ENCODE measurements around the gene ERF. TPM values are rescaled to one million over a fixed set of nuclear protein-coding genes. Genes with fewer than 3 reads are reported as not detected.

Gene ERF
- total RNA-seq, 6 experiments from 2014 or later, result 74.7 to 87.8 (median 78.8) TPM

DNA sequence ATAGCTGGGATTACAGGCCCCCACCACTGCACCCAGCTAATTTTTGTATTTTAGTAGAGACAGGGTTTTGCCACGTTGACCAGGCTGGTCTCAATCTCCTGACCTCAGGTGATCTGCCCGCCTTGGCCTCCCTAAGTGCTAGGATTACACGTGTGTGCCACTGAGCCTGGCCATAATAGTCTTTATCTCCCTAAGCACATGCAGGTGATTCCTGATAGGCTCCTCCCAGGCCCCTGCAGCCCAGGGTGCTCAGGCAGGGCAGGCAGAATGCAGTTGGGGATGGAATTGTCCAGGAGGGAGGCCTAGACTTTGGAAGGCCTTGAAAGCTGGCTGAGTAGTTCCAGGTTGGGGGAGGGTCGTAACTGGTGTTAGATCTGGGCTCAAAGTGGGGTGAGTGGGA lies 26.3 kb downstream of the ERF start:
- Mint-ChIP-seq H3K27ac (peak overlapping the region; percentile 63; the same call in 1 of the 2 replicates), H3K4me1 (ENCODE audit: low read depth) (peaks cover 28% of the 10 kb centered on the region), H3K4me3 (no peak overlapping the region), H3K9me3 (no peaks in the 10 kb centered on the region), H3K36me3 (ENCODE audit: low read depth) (peaks cover 23% of the 10 kb centered on the region), H3K27me3 (ENCODE audit: insufficient read depth) (no peaks in the 10 kb centered on the region; the same call in 1 of the 2 replicates)
- DNase-seq, result no peak
- TF ChIP-seq, protein P1, sequence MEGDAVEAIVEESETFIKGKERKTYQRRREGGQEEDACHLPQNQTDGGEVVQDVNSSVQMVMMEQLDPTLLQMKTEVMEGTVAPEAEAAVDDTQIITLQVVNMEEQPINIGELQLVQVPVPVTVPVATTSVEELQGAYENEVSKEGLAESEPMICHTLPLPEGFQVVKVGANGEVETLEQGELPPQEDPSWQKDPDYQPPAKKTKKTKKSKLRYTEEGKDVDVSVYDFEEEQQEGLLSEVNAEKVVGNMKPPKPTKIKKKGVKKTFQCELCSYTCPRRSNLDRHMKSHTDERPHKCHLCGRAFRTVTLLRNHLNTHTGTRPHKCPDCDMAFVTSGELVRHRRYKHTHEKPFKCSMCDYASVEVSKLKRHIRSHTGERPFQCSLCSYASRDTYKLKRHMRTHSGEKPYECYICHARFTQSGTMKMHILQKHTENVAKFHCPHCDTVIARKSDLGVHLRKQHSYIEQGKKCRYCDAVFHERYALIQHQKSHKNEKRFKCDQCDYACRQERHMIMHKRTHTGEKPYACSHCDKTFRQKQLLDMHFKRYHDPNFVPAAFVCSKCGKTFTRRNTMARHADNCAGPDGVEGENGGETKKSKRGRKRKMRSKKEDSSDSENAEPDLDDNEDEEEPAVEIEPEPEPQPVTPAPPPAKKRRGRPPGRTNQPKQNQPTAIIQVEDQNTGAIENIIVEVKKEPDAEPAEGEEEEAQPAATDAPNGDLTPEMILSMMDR (IDR thresholded peaks at IDR 0.05), result no peak

DNA sequence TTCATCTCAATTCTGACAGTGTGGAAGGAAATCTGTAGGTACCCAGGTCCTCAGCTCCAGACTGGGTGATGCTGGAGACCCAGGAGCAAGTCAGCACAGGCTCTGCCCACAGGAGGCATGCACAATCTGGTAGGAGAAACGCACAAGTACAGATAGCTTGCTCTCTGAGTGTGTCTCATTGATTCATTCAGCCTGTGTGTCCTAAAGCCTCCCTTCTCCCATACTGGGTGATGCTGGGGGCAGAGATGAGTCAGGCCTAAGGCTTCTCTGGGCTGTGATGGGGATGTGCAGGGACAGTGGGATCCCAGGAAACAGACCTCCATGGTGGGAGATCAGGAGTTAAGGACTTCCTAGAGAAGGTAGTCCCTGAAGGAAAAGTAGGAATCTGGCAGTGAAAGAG lies 28.0 kb downstream of the ERF start:
- Mint-ChIP-seq H3K27me3 (ENCODE audit: insufficient read depth) (no peaks in the 10 kb centered on the region; the same call in 1 of the 2 replicates), H3K4me1 (ENCODE audit: low read depth) (peaks cover 36% of the 10 kb centered on the region), H3K36me3 (ENCODE audit: low read depth) (peaks cover 26% of the 10 kb centered on the region), H3K9me3 (no peaks in the 10 kb centered on the region), H3K27ac (peak overlapping the region; percentile 56), H3K4me3 (peak overlapping the region; percentile 40)
- DNase-seq, result peak; percentile 41
- TF ChIP-seq, protein P1 (IDR thresholded peaks at IDR 0.05), result no peak

DNA sequence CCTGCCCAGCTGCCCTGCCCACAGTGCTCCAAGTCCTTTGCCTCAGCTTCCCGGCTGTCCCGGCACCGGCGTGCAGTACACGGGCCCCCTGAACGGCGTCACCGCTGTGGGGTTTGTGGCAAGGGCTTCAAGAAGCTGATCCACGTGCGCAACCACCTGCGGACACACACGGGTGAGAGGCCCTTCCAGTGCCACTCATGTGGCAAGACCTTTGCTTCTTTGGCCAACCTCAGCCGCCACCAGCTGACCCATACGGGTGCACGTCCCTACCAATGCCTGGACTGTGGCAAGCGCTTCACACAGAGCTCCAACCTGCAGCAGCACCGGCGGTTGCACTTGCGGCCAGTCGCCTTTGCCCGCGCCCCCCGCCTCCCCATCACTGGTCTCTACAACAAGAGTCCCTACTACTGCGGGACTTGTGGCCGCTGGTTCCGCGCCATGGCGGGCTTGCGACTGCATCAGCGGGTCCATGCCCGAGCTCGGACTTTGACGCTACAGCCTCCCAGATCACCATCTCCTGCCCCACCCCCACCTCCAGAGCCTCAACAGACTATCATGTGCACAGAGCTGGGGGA lies 29.1 kb downstream of the ERF start:
- H3K27me3 Mint-ChIP-seq (ENCODE audit: insufficient read depth), result no peaks in the 10 kb centered on the region; the same call in 1 of the 2 replicates
- DNase-seq, result no peak
- peaks cover 26% of the 10 kb centered on the region for H3K36me3 Mint-ChIP-seq (ENCODE audit: low read depth)
- no peaks in the 10 kb centered on the region for H3K9me3 Mint-ChIP-seq
- H3K27ac Mint-ChIP-seq, result no peak overlapping the region
- peaks cover 40% of the 10 kb centered on the region for H3K4me1 Mint-ChIP-seq (ENCODE audit: low read depth)
- no peak overlapping the region for H3K4me3 Mint-ChIP-seq
- TF ChIP-seq, protein P1 (IDR thresholded peaks at IDR 0.05), result no peak

DNA sequence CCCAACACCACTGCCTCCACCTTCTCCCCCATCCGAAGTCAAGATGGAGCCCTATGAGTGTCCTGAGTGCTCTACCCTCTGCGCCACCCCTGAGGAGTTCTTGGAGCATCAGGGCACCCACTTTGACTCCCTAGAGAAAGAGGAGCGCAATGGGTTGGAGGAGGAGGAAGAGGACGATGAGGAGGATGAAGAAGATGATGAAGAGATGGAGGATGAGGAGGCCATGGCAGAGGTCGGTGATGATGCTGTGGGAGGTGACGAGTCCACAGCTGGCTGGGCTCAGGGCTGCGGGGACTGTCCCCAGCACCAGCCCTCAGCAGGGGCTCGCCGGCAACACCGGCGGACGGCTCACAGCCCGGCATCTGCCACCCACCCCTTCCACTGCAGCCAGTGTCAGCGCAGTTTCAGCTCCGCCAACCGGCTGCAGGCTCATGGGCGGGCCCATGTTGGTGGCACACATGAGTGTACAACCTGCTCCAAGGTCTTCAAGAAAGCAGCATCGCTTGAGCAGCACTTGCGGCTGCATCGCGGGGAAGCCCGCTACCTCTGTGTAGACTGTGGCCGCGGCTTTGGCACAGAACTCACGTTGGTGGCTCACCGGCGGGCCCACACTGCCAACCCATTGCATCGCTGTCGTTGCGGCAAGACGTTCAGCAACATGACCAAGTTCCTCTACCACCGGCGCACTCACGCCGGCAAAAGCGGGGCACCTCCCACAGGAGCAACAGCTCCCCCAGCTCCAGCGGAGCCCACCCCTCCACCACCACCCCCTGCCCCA lies 29.8 kb downstream of the ERF start:
- no peak for DNase-seq
- peaks cover 43% of the 10 kb centered on the region for H3K4me1 Mint-ChIP-seq (ENCODE audit: low read depth)
- no peak overlapping the region for H3K27ac Mint-ChIP-seq
- H3K36me3 Mint-ChIP-seq (ENCODE audit: low read depth), result peaks cover 30% of the 10 kb centered on the region
- TF ChIP-seq, protein P1 (IDR thresholded peaks at IDR 0.05), result no peak
- H3K4me3 Mint-ChIP-seq, result no peak overlapping the region
- H3K9me3 Mint-ChIP-seq, result no peaks in the 10 kb centered on the region
- no peaks in the 10 kb centered on the region; the same call in 1 of the 2 replicates for H3K27me3 Mint-ChIP-seq (ENCODE audit: insufficient read depth)

DNA sequence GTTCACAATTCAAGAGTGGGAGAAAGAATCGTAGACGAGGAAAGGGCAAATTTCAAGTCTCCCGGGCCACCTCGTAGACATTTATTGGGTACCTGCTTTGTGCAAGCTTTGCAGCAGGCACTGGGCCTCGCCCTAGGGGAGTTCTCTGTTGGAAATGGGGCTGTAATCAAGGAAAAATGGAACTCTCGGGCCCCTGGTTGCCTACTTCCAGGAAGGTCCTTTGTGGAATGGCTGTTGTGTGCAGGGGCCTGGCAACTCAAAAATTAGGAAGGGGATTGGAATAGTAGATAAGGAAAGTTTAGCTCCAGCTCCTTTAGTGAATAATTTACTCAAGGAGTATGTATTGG lies 34.2 kb downstream of the ERF start:
- Mint-ChIP-seq H3K4me1 (ENCODE audit: low read depth) (peaks cover 39% of the 10 kb centered on the region), H3K4me3 (peak overlapping the region; percentile 96), H3K36me3 (ENCODE audit: low read depth) (peaks cover 28% of the 10 kb centered on the region), H3K9me3 (peaks cover 5% of the 10 kb centered on the region; the same call in 1 of the 2 replicates), H3K27ac (peak overlapping the region; percentile 100), H3K27me3 (ENCODE audit: insufficient read depth) (peaks cover 2% of the 10 kb centered on the region; the same call in 1 of the 2 replicates)
- DNase-seq, result no peak
- TF ChIP-seq, protein P1 (IDR thresholded peaks at IDR 0.05), result no peak
